GM19455 (cell line): ENCODE data around the gene NDEL1.
"Not testable (repeated sequence)": the region's sequence is repeated elsewhere in the genome, so short reads cannot be mapped to it uniquely, and the experiment has no call there.

Source experiments
- ATAC-seq: cut with Tn5 transposase; IDR thresholded peaks from one replicate; pipeline ENCODE4 v1.9.1; 2021; ENCODE audit not compliant: unreplicated experiment

NDEL1 gene

DNA sequence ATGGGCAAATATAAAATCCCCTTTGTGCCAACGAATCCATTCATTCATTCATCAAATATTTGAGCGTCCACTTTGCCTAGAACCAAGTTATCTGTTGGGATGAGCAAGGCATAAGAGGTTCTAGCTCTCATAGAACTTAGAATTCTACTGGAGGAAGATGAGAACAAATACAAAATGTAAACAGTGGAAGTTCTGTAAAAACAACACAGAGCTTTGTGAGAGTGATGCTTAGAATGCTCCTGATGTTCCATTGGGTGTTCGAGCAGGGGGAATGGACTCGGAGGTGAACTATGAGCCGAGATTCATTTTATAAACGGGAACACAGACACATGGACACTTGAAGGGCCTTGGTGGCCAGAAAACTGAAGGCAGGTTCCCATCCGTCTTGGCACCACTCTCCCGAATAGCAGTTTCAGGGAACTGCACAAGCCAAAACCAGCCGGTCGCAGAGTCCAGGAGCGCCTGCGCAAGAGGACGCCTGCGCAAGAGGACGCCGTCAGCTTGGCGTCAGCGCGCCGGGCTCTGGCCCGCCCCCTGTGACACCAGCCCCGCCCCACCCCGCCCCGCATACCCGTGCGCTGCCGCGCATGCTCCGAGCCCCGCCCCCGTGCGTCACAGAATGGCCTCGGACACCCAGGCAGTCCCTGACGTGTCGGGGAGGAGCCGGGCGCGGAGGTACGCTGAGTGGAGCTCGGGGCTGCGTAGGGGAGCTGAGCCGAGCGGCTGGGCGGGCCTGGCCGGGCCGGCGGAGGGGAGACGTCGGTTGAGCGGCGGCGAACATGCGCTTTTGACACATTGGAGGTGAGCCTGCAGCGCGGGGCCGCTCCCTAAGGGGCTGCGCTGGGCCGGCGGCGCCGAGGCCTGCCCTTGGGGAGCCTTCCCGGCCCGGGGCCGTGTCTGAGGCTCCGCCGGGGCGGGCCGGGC, at the start of gene NDEL1:
Gene NDEL1 (plus strand): TSS at position 640 of the 924 bp plus-strand sequence. CDS start 8,388 bp downstream, outside the sequence.
- ATAC-seq, result peak; percentile 91

GRCh38 chr17:8386841-8387240, 48.8 kb upstream of the NDEL1 start:
- ATAC-seq, result no peak

DNA sequence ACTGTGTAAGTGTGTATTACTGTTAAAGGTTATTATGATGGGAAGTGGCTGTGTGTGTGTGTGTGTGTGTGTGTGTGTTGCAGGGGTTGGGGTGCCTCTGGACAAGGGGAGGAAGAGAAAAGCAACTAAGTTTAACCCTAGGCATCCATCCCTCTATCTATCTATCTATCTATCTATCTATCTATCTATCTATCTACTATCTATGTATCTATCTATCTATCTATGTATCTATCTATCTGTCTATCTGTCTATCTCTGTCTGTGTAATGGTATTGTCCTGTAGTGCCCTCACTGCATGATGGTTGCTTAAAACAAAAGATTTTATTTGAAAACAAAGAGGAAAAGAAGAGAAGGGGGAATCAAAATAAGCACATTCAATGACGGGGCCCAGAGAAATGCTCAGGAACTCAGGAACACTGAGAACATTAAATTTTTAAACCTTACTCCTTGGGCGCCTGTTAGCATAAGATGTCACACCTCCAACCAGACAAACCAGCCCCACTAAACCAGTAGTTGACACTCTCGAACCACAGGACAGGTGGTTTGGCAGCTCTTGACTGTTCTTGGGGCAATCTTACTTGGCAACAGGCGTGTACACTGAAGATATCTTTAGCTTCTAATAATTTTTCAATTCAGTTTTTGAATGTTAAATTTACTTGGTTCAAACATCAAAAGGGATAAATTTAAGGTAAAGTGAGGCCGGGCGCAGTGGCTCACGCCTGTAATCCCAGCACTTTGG, 47.6 kb upstream of the NDEL1 start:
- no peak for ATAC-seq

DNA sequence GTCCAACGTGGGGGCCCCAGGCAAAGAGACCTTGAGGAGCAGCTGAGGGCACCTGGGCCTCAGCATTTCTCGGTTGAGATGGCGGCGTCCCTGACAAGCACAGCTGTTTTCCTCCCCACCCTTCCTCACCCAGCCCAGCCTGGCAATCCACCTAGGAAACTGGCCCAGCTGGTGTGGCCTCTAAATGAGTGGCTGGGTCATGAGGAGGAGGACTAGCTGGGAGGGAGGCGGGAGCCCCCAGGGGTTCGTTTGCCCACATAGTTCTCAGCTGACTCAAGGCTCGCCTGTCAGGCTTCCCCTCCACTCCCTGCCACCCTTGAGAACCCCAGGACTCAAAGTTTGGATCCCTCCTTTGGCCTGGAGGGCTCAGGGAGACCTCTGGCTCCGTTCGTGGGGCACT, 44.0 kb upstream of the NDEL1 start:
- ATAC-seq, result no peak

- no peak for ATAC-seq
Observed at GRCh38 chr17:8392274-8392673, 43.4 kb upstream of the NDEL1 start.

DNA sequence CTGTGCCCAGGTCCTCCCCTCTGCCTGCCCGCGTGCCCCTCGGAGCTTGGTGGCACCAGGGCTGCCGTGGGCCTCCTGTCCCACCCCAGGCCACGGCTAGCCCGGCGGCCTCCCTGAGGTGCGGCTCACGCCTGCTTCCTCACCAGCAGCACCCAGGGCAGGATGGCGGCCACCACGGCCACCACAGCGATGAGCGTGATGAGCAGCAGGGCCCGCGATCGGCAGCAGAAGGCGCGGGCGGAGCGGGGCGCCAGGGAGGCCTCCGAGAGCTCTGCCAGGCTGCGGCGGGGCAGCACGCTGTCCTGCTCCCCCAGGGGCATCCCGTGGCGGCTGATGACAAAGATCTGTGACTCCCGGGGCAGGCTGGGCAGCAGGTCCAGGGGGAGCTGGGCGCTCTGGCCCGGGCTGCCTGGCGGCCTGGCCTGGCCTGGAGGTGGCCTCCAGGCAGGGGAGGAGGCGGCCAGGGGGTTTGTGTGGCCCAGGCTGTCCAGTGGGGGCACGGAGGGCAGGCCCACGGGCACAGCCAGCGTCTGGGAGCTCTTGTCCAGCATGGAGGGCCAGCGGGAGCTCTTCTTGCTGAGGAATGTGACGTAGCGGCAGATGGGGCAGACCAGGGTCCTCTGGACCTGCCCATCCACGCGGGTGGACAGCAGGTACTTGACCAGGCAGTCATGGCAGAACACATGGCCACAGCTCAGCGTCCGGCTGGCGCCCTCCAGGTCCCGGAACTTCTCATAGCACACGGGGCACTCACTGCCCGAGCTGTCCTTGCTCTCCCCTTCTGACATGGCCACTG, 42.8 kb upstream of the NDEL1 start:
- no peak for ATAC-seq

GRCh38 chr17:8393470-8394231, 42.0 kb upstream of the NDEL1 start:
- no peak for ATAC-seq

DNA sequence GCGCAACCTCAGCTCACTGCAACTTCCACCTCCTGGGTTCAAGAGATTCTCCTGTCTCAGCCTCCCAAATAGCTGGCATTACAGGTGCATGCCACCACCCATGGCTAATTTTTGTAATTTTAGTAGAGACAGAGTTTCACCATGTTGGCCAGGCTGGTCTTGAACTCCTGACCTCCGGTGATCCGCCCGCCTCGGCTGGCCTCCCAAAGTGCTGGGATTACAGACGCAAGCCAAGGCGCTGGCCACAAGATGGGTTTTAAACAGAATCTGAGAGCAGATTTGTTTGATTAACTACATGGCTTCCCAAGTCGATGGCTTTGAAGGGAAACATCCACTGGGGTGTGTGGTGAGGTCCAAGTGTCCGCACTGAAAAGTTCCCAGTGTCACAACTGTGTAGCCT, 41.2 kb upstream of the NDEL1 start:
- ATAC-seq, result not testable (repeated sequence)

DNA sequence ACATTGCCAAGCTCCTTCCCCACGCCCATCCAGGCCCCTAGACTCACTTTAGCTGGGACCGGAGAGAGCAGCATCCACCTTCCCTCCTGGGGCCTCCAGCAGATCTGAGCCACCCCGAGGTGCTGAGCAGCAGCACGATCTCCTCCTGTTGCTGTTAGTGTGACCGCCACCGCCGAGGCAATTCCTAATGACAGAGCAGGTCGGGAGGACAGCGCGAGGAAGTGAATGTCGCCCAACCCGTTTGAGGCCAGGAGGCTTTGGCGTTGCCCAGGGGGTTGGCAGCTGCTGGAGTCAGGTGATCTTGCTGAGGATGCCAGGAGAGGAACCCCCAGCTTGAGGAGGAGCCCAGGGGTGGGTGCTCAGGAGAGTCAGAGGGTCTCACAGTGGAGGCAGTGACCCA, 38.0 kb upstream of the NDEL1 start, which contains the start of gene RNF222:
Gene RNF222 (minus strand): TSS at position 192 of the 400 bp plus-strand sequence. CDS start 4,366 bp downstream, outside the sequence.
- ATAC-seq, result no peak

GRCh38 chr17:8398980-8399379, 36.7 kb upstream of the NDEL1 start:
- no peak for ATAC-seq

DNA sequence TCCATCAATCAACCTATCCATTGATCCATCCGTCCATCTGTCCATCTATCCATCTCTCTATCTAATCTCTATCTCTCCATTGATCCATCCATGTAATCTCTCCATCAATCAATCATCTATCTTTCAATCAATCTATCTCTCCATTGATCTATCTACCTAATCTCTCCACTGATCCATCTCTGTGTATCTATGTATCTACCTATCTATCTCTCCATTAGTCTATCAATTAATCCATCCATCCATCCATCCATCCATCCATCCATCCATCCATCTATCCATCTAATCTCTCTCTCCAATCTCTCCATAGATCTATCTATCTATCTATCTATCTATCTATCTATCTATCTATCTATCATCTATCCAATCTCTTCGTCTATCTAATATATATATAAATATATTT, 34.6 kb upstream of the NDEL1 start:
- no peak for ATAC-seq

DNA sequence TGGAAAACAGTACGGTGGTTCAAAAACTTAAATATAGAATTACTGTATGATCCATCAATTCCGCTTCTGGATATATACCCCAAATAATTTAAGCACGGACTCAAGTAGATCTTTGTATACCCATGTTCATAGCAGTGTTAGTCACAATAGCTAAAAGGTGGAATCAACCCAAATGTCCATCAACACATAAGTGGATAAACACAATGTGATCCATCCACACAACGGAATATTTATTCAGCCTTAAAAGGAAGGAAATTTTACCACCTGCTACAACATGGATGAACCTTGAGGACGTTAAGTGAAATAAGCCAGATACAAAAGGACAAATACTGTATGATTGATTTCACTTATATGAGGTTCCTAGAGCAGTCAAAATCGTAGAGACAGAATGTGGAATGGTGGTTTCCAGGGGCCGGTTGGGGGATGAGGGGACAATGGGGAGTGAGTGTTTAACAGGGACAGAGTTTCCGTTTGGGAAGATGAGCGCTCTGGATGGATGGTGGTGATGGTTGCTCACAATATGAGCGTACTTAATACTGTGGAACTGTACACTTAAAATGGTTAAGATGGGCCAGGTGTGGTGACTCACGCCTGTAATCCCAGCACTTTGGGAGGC, 32.7 kb upstream of the NDEL1 start:
- no peak for ATAC-seq

- ATAC-seq, result no peak
Observed at GRCh38 chr17:8405499-8406016, 30.1 kb upstream of the NDEL1 start.

DNA sequence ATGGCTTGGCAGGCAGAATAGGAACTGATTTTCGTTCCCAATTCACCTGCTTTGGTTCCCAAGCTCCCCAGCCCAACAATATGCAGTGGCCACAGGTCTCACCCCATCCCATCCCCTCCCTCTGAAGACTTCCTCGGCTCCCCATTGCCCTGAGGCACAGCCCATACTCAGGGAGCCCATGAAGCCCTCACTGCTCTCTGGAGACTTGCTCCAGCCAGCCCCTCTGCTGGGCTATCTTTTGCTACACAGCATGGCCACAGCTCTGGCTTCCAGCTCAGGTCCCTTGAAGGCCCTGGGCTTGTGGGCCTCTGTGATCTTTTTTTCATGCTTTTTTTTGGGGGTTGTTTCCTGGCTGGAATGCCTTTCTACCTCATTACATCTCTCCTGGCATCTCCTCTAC, 29.5 kb upstream of the NDEL1 start:
- no peak for ATAC-seq

GRCh38 chr17:8408371-8408770, 27.3 kb upstream of the NDEL1 start:
- no peak for ATAC-seq

DNA sequence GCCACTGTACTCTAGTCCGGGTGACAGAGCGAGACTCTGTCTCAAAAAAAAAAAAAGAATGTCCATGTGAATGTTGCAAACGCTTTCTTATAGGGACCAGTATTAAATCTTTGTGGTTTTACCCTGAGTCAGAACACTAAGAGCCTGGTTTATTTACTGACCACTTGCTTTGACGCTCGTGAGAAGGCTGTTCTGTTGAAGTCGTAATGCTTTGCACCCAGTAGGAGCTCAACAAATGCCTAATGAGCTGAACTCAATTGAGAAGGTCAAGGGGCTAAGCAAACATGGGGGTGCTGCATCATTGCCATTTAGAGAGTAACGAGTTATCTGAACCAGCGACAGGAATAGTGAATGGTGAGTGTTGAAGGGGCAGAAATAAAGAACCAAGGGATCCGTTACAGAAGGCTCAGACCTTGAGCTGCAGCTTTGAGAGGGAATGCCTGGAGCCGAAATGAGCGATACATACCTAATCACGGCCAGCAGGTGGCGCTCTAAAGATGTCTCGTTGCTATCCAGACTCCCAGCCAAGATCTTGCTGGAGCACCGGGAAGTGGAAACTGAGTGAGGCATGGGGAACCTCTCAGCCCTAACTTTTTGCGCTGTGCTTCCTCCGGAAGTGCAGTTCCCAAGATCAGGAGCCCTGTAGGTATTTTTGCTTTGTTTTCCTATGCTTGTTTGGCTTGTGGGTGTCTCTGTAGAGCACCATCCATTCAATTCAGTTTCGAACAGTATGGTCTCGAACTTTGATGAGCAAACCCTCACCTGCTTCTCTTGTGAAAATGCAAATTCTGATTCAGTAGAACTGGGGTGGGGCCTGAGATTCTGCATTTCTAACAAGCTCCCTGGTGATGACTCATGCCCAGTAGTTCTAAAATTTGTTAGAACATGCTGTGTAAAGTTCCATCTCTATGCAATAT, 25.5 kb upstream of the NDEL1 start:
- no peak for ATAC-seq

DNA sequence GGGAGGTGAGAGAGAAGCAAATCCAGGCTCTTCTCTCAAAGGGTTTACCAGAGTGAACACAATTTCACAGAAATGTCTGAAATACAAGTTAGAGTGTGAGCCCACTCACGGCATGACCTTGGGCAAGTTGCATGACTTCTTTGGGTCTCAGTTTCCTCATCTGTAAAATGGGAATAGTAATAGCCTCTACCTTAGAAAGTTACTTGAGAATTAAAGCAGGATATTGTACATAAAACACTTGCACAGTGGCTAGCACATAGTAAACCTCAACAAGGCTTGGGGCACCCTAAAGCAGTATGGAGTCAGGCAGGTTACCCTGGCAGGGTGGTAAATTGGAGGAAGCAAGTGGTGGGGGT, 24.8 kb upstream of the NDEL1 start:
- no peak for ATAC-seq

DNA sequence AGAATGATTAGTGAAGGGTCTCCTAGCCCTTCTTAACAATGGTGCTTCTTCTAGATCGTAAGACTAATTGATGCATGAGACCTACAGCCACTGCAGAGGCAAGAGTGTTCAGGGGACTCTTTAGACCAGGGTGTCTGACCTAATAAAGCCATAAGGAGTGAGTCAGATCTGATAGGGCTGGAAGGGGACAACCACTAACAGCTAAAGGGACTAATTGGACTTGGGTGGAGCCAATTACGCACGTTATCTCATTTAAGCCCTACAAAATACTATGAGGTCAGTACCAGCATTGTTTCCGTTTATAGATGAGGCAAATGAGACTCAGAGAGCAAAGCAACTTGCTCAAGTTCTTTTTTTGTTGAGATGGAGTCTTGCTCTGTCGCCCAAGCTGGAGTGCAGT, 23.6 kb upstream of the NDEL1 start:
- no peak for ATAC-seq

DNA sequence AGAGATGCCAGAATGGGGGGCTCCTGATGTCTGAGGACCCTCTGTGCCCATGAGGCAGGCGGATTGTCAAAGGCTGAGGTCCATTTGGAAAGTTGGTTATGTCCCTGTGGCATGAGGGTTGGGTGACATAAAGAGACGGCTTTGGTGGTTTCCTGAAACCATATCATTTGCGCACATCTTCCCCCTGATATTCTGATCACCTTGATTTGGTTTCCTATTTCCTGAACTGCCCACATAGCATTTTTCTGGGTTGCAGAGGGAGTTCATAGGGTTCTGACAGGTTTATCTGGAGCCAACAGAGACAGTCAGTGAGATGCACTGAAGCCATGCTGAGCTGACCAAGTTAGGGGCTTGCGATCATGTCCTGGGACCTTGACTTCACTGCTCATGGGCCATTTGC, 22.4 kb upstream of the NDEL1 start:
- no peak for ATAC-seq
